ENCODE results near the gene CDH22.

Gene CDH22

GRCh38 chr20:46214824-46215488, 93.3 kb downstream of the CDH22 start:
- DNase-seq (ENCODE audit: low spot score): no peak

- no peak for DNase-seq (ENCODE audit: low spot score)
Observed at GRCh38 chr20:46213946-46214823, 94.1 kb downstream of the CDH22 start.

- no peak for DNase-seq (ENCODE audit: low spot score)
Observed at GRCh38 chr20:46212876-46213275, 95.4 kb downstream of the CDH22 start.

GRCh38 chr20:46212252-46212651, 96.0 kb downstream of the CDH22 start:
- no peak for DNase-seq (ENCODE audit: low spot score)

- DNase-seq (ENCODE audit: low spot score): no peak
Observed at GRCh38 chr20:46211331-46211722, 97.0 kb downstream of the CDH22 start.

- no peak for DNase-seq (ENCODE audit: low spot score)
Observed at GRCh38 chr20:46210672-46211330, 97.5 kb downstream of the CDH22 start.

GRCh38 chr20:46209930-46210671, 98.2 kb downstream of the CDH22 start:
- no peak for DNase-seq (ENCODE audit: low spot score)

- DNase-seq (ENCODE audit: low spot score): no peak
Observed at GRCh38 chr20:46207793-46208192, 100.5 kb downstream of the CDH22 start.

- no peak for DNase-seq (ENCODE audit: low spot score)
Observed at GRCh38 chr20:46206992-46207549, 101.2 kb downstream of the CDH22 start.

- DNase-seq (ENCODE audit: low spot score): peak; percentile 65
Observed at GRCh38 chr20:46206025-46206424, 102.3 kb downstream of the CDH22 start.

- DNase-seq (ENCODE audit: low spot score): no peak
Observed at GRCh38 chr20:46205349-46205748, 102.9 kb downstream of the CDH22 start.

- DNase-seq (ENCODE audit: low spot score): no peak
Observed at GRCh38 chr20:46204594-46205186, 103.6 kb downstream of the CDH22 start.

GRCh38 chr20:46203510-46203837, 104.8 kb downstream of the CDH22 start:
- DNase-seq (ENCODE audit: low spot score): no peak

- DNase-seq (ENCODE audit: low spot score): no peak
Observed at GRCh38 chr20:46202766-46203509, 105.4 kb downstream of the CDH22 start.

- DNase-seq (ENCODE audit: low spot score): no peak
Observed at GRCh38 chr20:46200582-46201570, 107.4 kb downstream of the CDH22 start.

- DNase-seq (ENCODE audit: low spot score): no peak
Observed at GRCh38 chr20:46199198-46199597, 109.1 kb downstream of the CDH22 start.

GRCh38 chr20:46196990-46197389, 111.3 kb downstream of the CDH22 start:
- no peak for DNase-seq (ENCODE audit: low spot score)

GRCh38 chr20:46195264-46196036, 112.8 kb downstream of the CDH22 start:
- no peak for DNase-seq (ENCODE audit: low spot score)

GRCh38 chr20:46194409-46194808, 113.9 kb downstream of the CDH22 start:
- no peak for DNase-seq (ENCODE audit: low spot score)

Measured in hepatic stellate cell (primary cell).